Ectodermal cell (in vitro differentiated cells): Measurements from ENCODE around the gene PCDHA10.
A peak's percentile ranks its signal among the peaks of the same experiment; 100 is the strongest.
"Not testable (repeated sequence)": the region's sequence is repeated elsewhere in the genome, so short reads cannot be mapped to it uniquely, and the experiment has no call there.

ENCODE experiments used
- H3K27ac ChIP-seq: 2 replicates; pipeline ENCODE4 v1.7.0; 2013; ENCODE audit warnings: mild to moderate bottlenecking, low read depth, low read length; ENCODE audit not compliant: insufficient read depth, poor library complexity, severe bottlenecking
- H3K27me3 ChIP-seq: 2 replicates; pipeline ENCODE4 v1.7.0; 2013; ENCODE audit warnings: mild to moderate bottlenecking, low read length; ENCODE audit not compliant: insufficient read depth, control insufficient read depth, poor library complexity, severe bottlenecking
- H3K36me3 ChIP-seq: one replicate; pipeline ENCODE4 v1.7.0; 2013; ENCODE audit warnings: low read length; ENCODE audit not compliant: control insufficient read depth, insufficient read depth
- H3K4me1 ChIP-seq: one replicate; pipeline ENCODE4 v1.7.0; 2013; ENCODE audit warnings: low read length; ENCODE audit not compliant: control insufficient read depth, insufficient read depth
- H3K4me3 ChIP-seq: 2 replicates; pipeline ENCODE4 v1.7.0; 2013; ENCODE audit warnings: low read depth, low read length, control low read depth; ENCODE audit not compliant: insufficient read depth
- H3K9me3 ChIP-seq: 2 replicates; pipeline ENCODE4 v1.7.0; 2013; ENCODE audit warnings: mild to moderate bottlenecking, low read length, moderate library complexity; ENCODE audit not compliant: control insufficient read depth
- WGBS, 2 experiments: methylation state at CpG; one replicate each; pipeline ENCODE4 v1.1.7; 2013; ENCODE audit warnings: missing lambda C conversion rate in 2 of 2; 5-methylcytosine and 5-hydroxymethylcytosine counted together

The PCDHA10 gene

GRCh38 chr5:140828362-140828737 is 27.3 kb upstream of the PCDHA10 start:
- H3K4me1 ChIP-seq, result no peaks in the 10 kb centered on the region
- H3K27ac ChIP-seq, result no peak overlapping the region
- 94 to 96% methylated on average over 16 to 18 of the region's 18 CpGs for whole genome bisulfite sequencing, 2 experiments
- no peak overlapping the region for H3K4me3 ChIP-seq
- H3K9me3 ChIP-seq, result no peaks in the 10 kb centered on the region
- no peaks in the 10 kb centered on the region for H3K36me3 ChIP-seq
- H3K27me3 ChIP-seq, result no peaks in the 10 kb centered on the region

DNA sequence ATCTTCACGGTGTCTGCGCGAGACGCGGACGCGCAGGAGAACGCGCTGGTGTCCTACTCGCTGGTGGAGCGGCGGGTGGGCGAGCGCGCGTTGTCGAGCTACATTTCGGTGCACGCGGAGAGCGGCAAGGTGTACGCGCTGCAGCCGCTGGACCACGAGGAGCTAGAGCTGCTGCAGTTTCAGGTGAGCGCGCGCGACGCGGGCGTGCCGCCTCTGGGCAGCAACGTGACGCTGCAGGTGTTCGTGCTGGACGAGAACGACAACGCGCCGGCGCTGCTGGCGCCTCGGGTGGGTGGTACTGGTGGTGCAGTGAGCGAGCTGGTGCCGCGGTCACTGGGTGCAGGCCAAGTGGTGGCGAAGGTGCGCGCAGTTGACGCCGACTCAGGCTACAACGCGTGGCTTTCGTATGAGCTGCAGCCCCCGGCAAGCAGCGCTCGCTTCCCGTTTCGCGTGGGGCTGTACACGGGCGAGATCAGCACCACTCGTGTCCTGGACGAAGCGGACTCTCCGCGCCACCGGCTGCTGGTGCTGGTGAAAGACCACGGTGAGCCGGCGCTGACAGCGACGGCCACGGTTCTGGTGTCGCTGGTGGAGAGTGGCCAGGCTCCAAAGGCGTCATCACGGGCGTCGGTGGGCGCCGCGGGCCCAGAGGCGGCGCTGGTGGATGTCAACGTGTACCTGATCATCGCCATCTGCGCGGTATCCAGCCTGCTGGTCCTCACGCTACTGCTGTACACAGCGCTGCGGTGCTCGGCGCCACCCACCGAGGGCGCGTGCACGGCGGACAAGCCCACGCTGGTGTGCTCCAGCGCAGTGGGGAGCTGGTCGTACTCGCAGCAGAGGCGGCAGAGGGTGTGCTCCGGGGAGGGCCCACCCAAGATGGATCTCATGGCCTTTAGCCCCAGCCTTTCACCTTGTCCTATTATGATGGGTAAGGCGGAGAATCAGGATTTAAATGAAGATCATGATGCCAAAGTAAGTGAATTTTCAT is 25.9 kb upstream of the PCDHA10 start:
- not testable (repeated sequence) for H3K4me3 ChIP-seq, H3K9me3 ChIP-seq, H3K4me1 ChIP-seq, H3K27me3 ChIP-seq, H3K27ac ChIP-seq, H3K36me3 ChIP-seq
- WGBS, 2 experiments, result 96 to 98% methylated on average over 105 of the region's 106 CpGs

DNA sequence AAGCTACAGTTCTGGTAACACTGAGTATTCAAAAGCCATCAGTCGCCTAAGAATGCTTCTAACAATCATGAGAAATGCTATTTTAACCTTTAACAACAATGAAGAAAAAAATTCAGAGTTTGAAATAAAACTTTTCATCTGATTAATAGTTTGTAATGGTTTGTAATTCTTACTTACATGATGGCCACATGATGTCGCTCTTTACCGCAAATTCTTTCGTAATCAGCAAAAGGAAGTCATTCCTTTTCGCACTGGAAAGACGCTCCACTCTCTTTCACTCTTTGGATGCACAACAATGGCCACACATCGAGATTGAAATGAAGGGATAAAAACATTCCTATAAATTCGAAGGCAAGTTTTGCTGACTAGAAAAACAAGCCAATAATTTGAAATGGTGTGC is 21.7 kb upstream of the PCDHA10 start, which contains the start of gene PCDHA7:
PCDHA7 (plus strand) TSS at position 277 of the 400 bp plus-strand sequence; CDS start at position 392, 115 bp downstream.
- Histone ChIP-seq H3K4me1 (no peaks in the 10 kb centered on the region), H3K36me3 (no peaks in the 10 kb centered on the region), H3K9me3 (no peaks in the 10 kb centered on the region), H3K27ac (no peak within 1 kb of the TSS), H3K4me3 (no peak within 1 kb of the TSS), H3K27me3 (no peaks in the 10 kb centered on the region)
- WGBS, 2 experiments, result 85 to 88% methylated on average over 7 to 8 of the region's 8 CpGs

DNA sequence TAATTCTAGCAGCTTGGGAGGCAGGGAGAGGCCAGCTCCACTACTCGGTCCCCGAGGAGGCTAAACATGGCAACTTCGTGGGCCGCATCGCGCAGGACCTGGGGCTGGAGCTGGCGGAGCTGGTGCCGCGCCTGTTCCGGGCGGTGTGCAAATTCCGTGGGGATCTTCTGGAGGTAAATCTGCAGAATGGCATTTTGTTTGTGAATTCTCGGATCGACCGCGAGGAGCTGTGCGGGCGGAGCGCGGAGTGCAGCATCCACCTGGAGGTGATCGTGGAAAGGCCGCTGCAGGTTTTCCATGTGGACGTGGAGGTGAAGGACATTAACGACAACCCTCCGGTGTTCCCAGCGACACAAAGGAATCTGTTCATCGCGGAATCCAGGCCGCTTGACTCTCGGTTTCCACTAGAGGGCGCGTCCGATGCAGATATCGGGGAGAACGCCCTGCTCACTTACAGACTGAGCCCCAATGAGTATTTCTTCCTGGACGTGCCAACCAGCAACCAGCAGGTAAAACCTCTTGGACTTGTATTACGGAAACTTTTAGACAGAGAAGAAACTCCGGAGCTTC is 21.2 kb upstream of the PCDHA10 start:
- H3K4me3 ChIP-seq, H3K27ac ChIP-seq, H3K27me3 ChIP-seq, H3K9me3 ChIP-seq, H3K36me3 ChIP-seq, H3K4me1 ChIP-seq: not testable (repeated sequence)
- 95 to 97% methylated on average over 28 of the region's 38 CpGs for WGBS, 2 experiments

GRCh38 chr5:140835622-140836510 is 19.8 kb upstream of the PCDHA10 start:
- WGBS, 2 experiments, result 97% methylated on average over 103 of the region's 103 CpGs
- no peaks in the 10 kb centered on the region for H3K9me3 ChIP-seq
- no peaks in the 10 kb centered on the region for H3K36me3 ChIP-seq
- H3K4me3 ChIP-seq, result no peak overlapping the region
- H3K27ac ChIP-seq, result no peak overlapping the region
- no peaks in the 10 kb centered on the region for H3K4me1 ChIP-seq
- no peaks in the 10 kb centered on the region for H3K27me3 ChIP-seq

DNA sequence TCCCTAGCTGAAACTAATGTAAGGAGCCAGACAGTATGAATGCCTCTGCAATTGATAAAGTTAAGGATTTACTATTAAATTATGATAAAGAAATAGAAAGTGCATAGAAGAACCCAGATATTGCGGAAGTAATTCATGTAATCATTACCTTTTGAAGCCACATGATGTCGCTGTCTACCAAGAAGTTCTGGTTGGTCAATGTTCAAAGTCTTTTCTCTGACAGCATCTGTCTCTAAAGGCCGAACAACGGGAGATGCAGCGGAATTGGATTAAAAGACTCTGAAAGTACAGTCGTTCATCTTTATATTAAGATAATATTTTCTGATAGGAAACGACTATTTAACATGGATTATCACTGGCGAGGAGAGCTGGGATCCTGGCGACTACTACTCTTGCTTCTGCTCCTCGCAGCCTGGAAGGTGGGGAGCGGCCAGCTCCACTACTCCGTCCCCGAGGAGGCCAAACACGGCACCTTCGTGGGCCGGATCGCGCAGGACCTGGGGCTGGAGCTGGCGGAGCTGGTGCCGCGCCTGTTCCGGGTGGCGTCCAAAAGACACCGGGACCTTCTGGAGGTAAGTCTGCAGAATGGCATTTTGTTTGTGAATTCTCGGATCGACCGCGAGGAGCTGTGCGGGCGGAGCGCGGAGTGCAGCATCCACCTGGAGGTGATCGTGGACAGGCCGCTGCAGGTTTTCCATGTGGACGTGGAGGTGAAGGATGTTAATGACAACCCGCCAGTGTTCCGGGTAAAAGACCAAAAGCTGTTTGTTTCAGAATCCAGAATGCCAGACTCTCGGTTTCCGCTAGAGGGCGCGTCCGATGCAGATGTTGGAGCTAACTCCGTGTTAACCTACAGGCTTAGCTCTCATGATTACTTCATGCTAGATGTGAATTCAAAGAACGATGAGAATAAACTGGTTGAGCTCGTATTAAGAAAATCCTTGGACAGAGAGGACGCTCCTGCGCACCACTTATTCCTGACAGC is 14.4 kb upstream of the PCDHA10 start, which contains the start of gene PCDHA8:
PCDHA8 (plus strand) TSS at position 210 of the 985 bp plus-strand sequence; CDS start at position 345, 135 bp downstream.
- Histone ChIP-seq H3K27me3 (no peaks in the 10 kb centered on the region), H3K4me3 (peak within 1 kb of the TSS; percentile 22), H3K9me3 (peaks cover 2% of the 10 kb centered on the region), H3K36me3 (no peaks in the 10 kb centered on the region), H3K27ac (no peak within 1 kb of the TSS), H3K4me1 (no peaks in the 10 kb centered on the region)
- 88 to 89% methylated on average over 47 of the region's 47 CpGs for WGBS, 2 experiments

DNA sequence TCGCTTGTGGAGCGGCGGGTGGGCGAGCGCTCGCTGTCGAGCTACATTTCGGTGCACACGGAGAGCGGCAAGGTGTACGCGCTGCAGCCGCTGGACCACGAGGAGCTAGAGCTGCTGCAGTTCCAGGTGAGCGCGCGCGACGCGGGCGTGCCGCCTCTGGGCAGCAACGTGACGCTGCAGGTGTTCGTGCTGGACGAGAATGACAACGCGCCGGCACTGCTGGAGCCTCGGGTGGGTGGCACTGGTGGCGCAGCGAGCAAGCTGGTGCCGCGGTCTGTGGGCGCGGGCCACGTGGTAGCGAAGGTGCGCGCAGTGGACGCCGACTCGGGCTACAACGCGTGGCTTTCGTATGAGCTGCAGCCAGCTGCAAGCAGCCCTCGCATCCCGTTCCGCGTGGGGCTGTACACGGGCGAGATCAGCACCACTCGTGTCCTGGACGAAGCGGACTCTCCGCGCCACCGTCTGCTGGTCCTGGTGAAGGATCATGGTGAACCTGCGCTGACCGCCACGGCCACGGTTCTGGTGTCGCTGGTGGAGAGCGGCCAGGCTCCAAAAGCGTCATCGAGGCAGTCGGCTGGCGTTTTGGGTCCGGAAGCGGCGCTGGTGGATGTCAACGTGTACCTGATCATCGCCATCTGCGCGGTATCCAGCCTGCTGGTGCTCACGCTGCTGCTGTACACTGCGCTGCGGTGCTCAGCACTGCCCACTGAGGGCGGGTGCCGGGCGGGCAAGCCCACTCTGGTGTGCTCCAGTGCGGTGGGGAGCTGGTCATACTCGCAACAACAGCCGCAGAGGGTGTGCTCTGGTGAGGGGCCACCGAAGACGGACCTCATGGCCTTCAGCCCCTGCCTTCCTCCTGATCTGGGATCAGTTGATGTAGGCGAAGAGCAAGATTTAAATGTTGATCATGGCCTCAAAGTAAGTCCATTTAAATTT is 12.6 kb upstream of the PCDHA10 start:
- H3K36me3 ChIP-seq, result no peaks in the 10 kb centered on the region
- WGBS, 2 experiments, result 96 to 97% methylated on average over 86 to 87 of the region's 87 CpGs
- H3K4me3 ChIP-seq, result no peak overlapping the region
- peaks cover 2% of the 10 kb centered on the region for H3K9me3 ChIP-seq
- H3K4me1 ChIP-seq, result no peaks in the 10 kb centered on the region
- H3K27me3 ChIP-seq, result no peaks in the 10 kb centered on the region
- no peak overlapping the region for H3K27ac ChIP-seq

GRCh38 chr5:140848139-140849102 is 7.3 kb upstream of the PCDHA10 start, which contains the start of gene PCDHA9:
Gene PCDHA9, plus strand, starts transcription at chr5:140848382. Its CDS starts 114 bp downstream, at chr5:140848496.
- not testable (repeated sequence) for H3K4me3 ChIP-seq, H3K27ac ChIP-seq, H3K27me3 ChIP-seq, H3K36me3 ChIP-seq, H3K4me1 ChIP-seq, H3K9me3 ChIP-seq
- 87 to 95% methylated on average over 38 to 39 of the region's 48 CpGs for WGBS, 2 experiments
